ENCODE results near the gene CD22.

CD22 gene

GRCh38 chr19:35314031-35314430 lies 15.0 kb upstream of the CD22 start:
- DNase-seq (ENCODE audit: low spot score): no peak

- no peak for DNase-seq (ENCODE audit: low spot score)
Observed at GRCh38 chr19:35314858-35315470, 14.0 kb upstream of the CD22 start.

- no peak for DNase-seq (ENCODE audit: low spot score)
Observed at GRCh38 chr19:35315883-35316282, 13.1 kb upstream of the CD22 start.

GRCh38 chr19:35316560-35316959 lies 12.4 kb upstream of the CD22 start:
- DNase-seq (ENCODE audit: low spot score): no peak

GRCh38 chr19:35317464-35318043 lies 11.4 kb upstream of the CD22 start:
- DNase-seq (ENCODE audit: low spot score): no peak

- DNase-seq (ENCODE audit: low spot score): no peak
Observed at GRCh38 chr19:35318679-35319448, 10.1 kb upstream of the CD22 start.

- DNase-seq (ENCODE audit: low spot score): no peak
Observed at GRCh38 chr19:35320065-35320713, 8.8 kb upstream of the CD22 start.

- no peak for DNase-seq (ENCODE audit: low spot score)
Observed at GRCh38 chr19:35321291-35321690, 7.7 kb upstream of the CD22 start.

- DNase-seq (ENCODE audit: low spot score): no peak
Observed at GRCh38 chr19:35322014-35322413, 7.0 kb upstream of the CD22 start.

- no peak for DNase-seq (ENCODE audit: low spot score)
Observed at GRCh38 chr19:35327642-35328041, 1.3 kb upstream of the CD22 start.

- no peak for DNase-seq (ENCODE audit: low spot score)
Observed at GRCh38 chr19:35329323-35329722, 336 bp downstream of the CD22 start.

- DNase-seq (ENCODE audit: low spot score): no peak
Observed at GRCh38 chr19:35330475-35330874, 1.5 kb downstream of the CD22 start.

GRCh38 chr19:35331551-35332214 lies 2.7 kb downstream of the CD22 start:
- no peak for DNase-seq (ENCODE audit: low spot score)

- DNase-seq (ENCODE audit: low spot score): no peak
Observed at GRCh38 chr19:35332817-35333216, 3.8 kb downstream of the CD22 start.

GRCh38 chr19:35334144-35334753 lies 5.3 kb downstream of the CD22 start:
- DNase-seq (ENCODE audit: low spot score): no peak

- no peak for DNase-seq (ENCODE audit: low spot score)
Observed at GRCh38 chr19:35336166-35336955, 7.4 kb downstream of the CD22 start.

- DNase-seq (ENCODE audit: low spot score): no peak
Observed at GRCh38 chr19:35337097-35337983, 8.4 kb downstream of the CD22 start.

GRCh38 chr19:35337984-35338296 lies 9.0 kb downstream of the CD22 start:
- DNase-seq (ENCODE audit: low spot score): no peak

GRCh38 chr19:35340431-35340830 lies 11.4 kb downstream of the CD22 start:
- DNase-seq (ENCODE audit: low spot score): no peak

- DNase-seq (ENCODE audit: low spot score): no peak
Observed at GRCh38 chr19:35341006-35341405, 12.0 kb downstream of the CD22 start.

Data from CD4-positive, alpha-beta T cell treated with Interleukin-2 at 100 ng/mL for 4 hours (primary cell).